Keratinocyte (primary cell): Measurements from ENCODE around the gene SERPINH1. TPM values are rescaled to one million over a fixed set of nuclear protein-coding genes. Genes with fewer than 3 reads are reported as not detected.

Experiments
- DNase-seq: peaks from one replicate; pipeline ENCODE4 v3.0.0-alpha.2; 2011; ENCODE audit warnings: low read depth, missing footprints, low spot score
- FAIRE-seq: peaks from 2 replicates; lab custom pipeline; 2011; peaks lifted over from hg19 to GRCh38; lab: Jason Lieb, UNC
- H2AFZ ChIP-seq: 2 replicates; pipeline ENCODE4 v1.6.0; 2012; ENCODE audit warnings: low read length, control low read depth, inconsistent platforms; ENCODE audit not compliant: control insufficient read depth
- H3K27ac ChIP-seq: 2 replicates; pipeline ENCODE4 v1.5.1; 2011; ENCODE audit warnings: low read length; ENCODE audit not compliant: control insufficient read depth, insufficient read depth
- H3K27me3 ChIP-seq: 3 replicates; pipeline ENCODE4 v1.6.0; 2011; ENCODE audit warnings: low read length; ENCODE audit not compliant: control insufficient read depth, insufficient read depth; ENCODE audit errors: extremely low read depth
- H3K36me3 ChIP-seq, 2 experiments: 2 replicates in 1 of 2; 3 replicates in 1 of 2; pipeline ENCODE4 v1.5.1; 2011; ENCODE audit warnings: low read length in 2 of 2, mild to moderate bottlenecking in 1 of 2; ENCODE audit not compliant: control insufficient read depth in 2 of 2, insufficient read depth in 2 of 2; ENCODE audit errors: extremely low read depth in 1 of 2
- H3K4me1 ChIP-seq: 3 replicates; pipeline ENCODE4 v1.5.1; 2011; ENCODE audit warnings: low read length; ENCODE audit not compliant: control insufficient read depth, insufficient read depth; ENCODE audit errors: extremely low read depth
- H3K4me2 ChIP-seq: 3 replicates; pipeline ENCODE4 v1.6.0; 2011; ENCODE audit warnings: low read depth, low read length; ENCODE audit not compliant: control insufficient read depth, insufficient read depth; ENCODE audit errors: extremely low read depth
- H3K4me3 ChIP-seq, 3 experiments: fragments of 200-600 bp in 1 of 3; sonication (generic) in 1 of 3; 2 replicates in 2 of 3; 3 replicates in 1 of 3; pipeline ENCODE4 v1.5.1; 2011 to 2016; ENCODE audit warnings: low read length in 3 of 3, mild to moderate bottlenecking in 3 of 3, control low read depth in 2 of 3, inconsistent platforms in 1 of 3, low read depth in 1 of 3, mixed read lengths in 1 of 3, mixed run types in 1 of 3, moderate library complexity in 1 of 3; ENCODE audit not compliant: control insufficient read depth in 2 of 3, insufficient read depth in 2 of 3; ENCODE audit errors: extremely low read depth in 1 of 3
- H3K79me2 ChIP-seq: 2 replicates; pipeline ENCODE4 v1.6.0; 2012; ENCODE audit warnings: low read length; ENCODE audit not compliant: control insufficient read depth, insufficient read depth
- H3K9ac ChIP-seq: 3 replicates; pipeline ENCODE4 v1.6.0; 2011; ENCODE audit warnings: low read length; ENCODE audit not compliant: control insufficient read depth, insufficient read depth; ENCODE audit errors: extremely low read depth
- H3K9me1 ChIP-seq: 3 replicates; pipeline ENCODE4 v1.6.0; 2011; ENCODE audit warnings: low read length; ENCODE audit not compliant: control insufficient read depth, insufficient read depth; ENCODE audit errors: extremely low read depth
- H3K9me3 ChIP-seq: 2 replicates; pipeline ENCODE4 v1.5.1; 2012; ENCODE audit warnings: low read depth, low read length; ENCODE audit not compliant: control insufficient read depth
- H4K20me1 ChIP-seq: 3 replicates; pipeline ENCODE4 v1.6.0; 2011; ENCODE audit warnings: low read length; ENCODE audit not compliant: control insufficient read depth, insufficient read depth; ENCODE audit errors: extremely low read depth
- EZH2 ChIP-seq: IDR thresholded peaks from one replicate; pipeline ENCODE4 v1.6.1; 2012; ENCODE audit warnings: inconsistent platforms, mild to moderate bottlenecking, low read length, moderate library complexity
- dilution Hi-C: fragments of 300-500 bp; cut with MboI; formaldehyde crosslinking; loops from one replicate; pipeline ENCODE4 v1.7.0; 2020; ENCODE audit warnings: low sequenced_read_pairs; ENCODE audit not compliant: extremely low pct_ligation_motif_present
- polyA plus RNA-seq, 5 experiments: library from polyadenylated mRNA; depleted of rRNA in 3 of 5; stranded (reverse) in 3 of 5; stranded (forward) in 1 of 5; unstranded in 1 of 5; fragments of >200 nt; gene quantifications; 1 replicate in 1 of 5; 2 replicates in 3 of 5; 3 replicates in 1 of 5; pipeline versions ENCODE4 v1.2.1 to v1.2.3, GENCODE V29; 2011 to 2012; ENCODE audit warnings: missing spikeins in 2 of 5, low read depth in 1 of 5, low replicate concordance in 1 of 5
- TF ChIP-seq, protein P1 (sequence below), 3 experiments: IDR thresholded peaks in 1 of 3; conservative IDR thresholded peaks in 1 of 3; optimal IDR thresholded peaks in 1 of 3; 2 replicates in 2 of 3; 3 replicates in 1 of 3; pipeline versions ENCODE3 to v1.5.1; 2011; ENCODE audit warnings: low read length in 3 of 3, mild to moderate bottlenecking in 3 of 3, moderate library complexity in 2 of 3, control low read depth in 1 of 3, inconsistent platforms in 1 of 3; ENCODE audit not compliant: insufficient read depth in 2 of 3; ENCODE audit errors: extremely low read depth in 1 of 3

Gene SERPINH1
- polyA plus RNA-seq, 1 donor (not counting 4 experiments of a cell fraction or from before 2014, with no cell fraction given), result 136 TPM

DNA sequence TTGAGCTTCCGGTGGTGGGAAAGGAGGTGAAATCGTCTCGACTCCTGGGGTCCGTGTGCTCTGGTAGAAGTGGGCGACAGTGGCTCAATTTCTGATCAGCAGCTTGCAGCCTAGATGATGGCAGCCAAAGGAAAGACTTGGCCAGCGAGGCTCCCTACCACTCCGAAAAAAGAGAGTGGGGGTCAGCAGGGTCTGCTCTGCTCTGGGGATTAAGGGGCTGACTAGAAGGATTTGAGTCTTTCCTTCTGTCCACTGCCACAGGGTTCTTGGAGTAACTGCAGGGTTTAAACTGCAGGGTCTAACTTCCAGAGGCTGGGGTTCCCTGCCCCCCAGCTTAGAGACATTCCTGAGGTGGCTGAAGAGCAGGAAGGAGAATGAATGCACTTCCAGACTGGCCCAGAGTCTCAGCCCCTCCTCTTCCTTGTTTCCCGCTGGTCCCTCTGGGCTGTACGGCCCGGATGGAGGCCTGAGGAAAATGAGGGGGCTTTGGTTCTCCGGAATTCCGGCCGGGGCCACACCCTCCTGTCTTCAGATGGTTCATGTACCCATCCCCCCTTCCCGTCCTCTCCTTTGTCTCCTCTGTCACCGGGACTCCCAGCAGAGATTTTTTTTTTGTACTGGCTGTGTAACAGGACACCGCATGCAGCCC is 907 bp downstream of the SERPINH1 start:
- Histone ChIP-seq H3K9ac (peak overlapping the region; percentile 90), H3K27ac (peak overlapping the region; percentile 87), H3K36me3 (peaks cover 15 to 26% of the 10 kb centered on the region in 2 experiments), H3K4me3 (peak overlapping the region; percentile 77 to 97 (median 82)), H3K9me3 (no peaks in the 10 kb centered on the region), H3K4me1 (peaks cover 49% of the 10 kb centered on the region), H3K9me1 (peaks cover 4% of the 10 kb centered on the region), H4K20me1 (peaks cover 20% of the 10 kb centered on the region), H2AFZ (no peak overlapping the region), H3K79me2 (peaks cover 57% of the 10 kb centered on the region), H3K4me2 (peak overlapping the region; percentile 95), H3K27me3 (no peaks in the 10 kb centered on the region)
- dilution Hi-C loops, result no loop called here
- FAIRE-seq (no peak), DNase-seq (no peak)
- no peak for TF ChIP-seq EZH2
- TF ChIP-seq, protein P1, sequence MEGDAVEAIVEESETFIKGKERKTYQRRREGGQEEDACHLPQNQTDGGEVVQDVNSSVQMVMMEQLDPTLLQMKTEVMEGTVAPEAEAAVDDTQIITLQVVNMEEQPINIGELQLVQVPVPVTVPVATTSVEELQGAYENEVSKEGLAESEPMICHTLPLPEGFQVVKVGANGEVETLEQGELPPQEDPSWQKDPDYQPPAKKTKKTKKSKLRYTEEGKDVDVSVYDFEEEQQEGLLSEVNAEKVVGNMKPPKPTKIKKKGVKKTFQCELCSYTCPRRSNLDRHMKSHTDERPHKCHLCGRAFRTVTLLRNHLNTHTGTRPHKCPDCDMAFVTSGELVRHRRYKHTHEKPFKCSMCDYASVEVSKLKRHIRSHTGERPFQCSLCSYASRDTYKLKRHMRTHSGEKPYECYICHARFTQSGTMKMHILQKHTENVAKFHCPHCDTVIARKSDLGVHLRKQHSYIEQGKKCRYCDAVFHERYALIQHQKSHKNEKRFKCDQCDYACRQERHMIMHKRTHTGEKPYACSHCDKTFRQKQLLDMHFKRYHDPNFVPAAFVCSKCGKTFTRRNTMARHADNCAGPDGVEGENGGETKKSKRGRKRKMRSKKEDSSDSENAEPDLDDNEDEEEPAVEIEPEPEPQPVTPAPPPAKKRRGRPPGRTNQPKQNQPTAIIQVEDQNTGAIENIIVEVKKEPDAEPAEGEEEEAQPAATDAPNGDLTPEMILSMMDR (optimal IDR thresholded peaks at IDR 0.05 in 1 of 3, IDR thresholded peaks at IDR 0.05 in 1 of 3, conservative IDR thresholded peaks at IDR 0.05 in 1 of 3; ENCODE audit: extremely low read depth in 1 of 3, insufficient read depth in 2 of 3, low read length in 3 of 3), result no peak

DNA sequence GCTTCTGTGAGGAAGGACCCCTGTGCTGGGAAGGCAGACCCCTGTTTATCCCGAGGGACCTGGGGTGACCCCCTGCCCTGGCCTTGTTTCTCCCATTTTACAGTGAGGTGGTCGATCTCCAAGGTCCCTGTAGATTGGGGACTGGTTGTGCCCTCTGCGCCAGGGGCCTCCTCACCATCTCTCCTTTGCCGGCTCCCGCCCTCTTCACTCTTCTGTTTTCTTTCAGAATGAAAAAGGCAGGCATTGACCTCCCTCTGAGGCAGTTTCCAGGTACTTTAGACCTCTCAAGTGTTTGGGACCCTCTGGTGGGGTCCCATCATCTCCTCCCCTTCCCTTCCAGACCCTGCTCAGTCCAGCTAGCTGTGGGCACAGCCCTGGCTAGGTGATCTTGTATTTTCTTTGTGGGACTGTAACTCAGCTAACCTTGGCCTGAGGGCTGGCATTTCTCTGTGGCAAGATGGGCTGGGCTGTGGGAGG is 1.5 kb downstream of the SERPINH1 start:
- H3K27ac ChIP-seq, result peak overlapping the region; percentile 87
- H4K20me1 ChIP-seq, result peaks cover 24% of the 10 kb centered on the region
- H3K9me1 ChIP-seq, result peaks cover 4% of the 10 kb centered on the region
- peak overlapping the region; percentile 95 for H3K4me2 ChIP-seq
- dilution Hi-C loops, result no loop called here
- peaks cover 62% of the 10 kb centered on the region for H3K79me2 ChIP-seq
- H3K9me3 ChIP-seq, result no peaks in the 10 kb centered on the region
- H3K27me3 ChIP-seq, result no peaks in the 10 kb centered on the region
- H3K36me3 ChIP-seq, result peaks cover 20 to 31% of the 10 kb centered on the region in 2 experiments
- peak overlapping the region; percentile 90 for H3K9ac ChIP-seq
- H2AFZ ChIP-seq, result no peak overlapping the region
- DNase-seq (no peak), FAIRE-seq (peak; percentile 48)
- TF ChIP-seq EZH2, result no peak
- TF ChIP-seq, protein P1 (optimal IDR thresholded peaks at IDR 0.05 in 1 of 3, IDR thresholded peaks at IDR 0.05 in 1 of 3, conservative IDR thresholded peaks at IDR 0.05 in 1 of 3; ENCODE audit: extremely low read depth in 1 of 3, insufficient read depth in 2 of 3, low read length in 3 of 3), result no peak
- H3K4me1 ChIP-seq, result peaks cover 43% of the 10 kb centered on the region
- H3K4me3 ChIP-seq, result peak overlapping the region; percentile 77 to 97 (median 82)
